KOPT-K1 (cell line): Measurements from ENCODE around the gene VPS26C.

Experiments
- H3K27ac ChIP-seq: fragments of 200-600 bp; sonication (generic); 2 replicates; pipeline ENCODE4 v1.5.1; 2016; ENCODE audit warnings: antibody characterized with exemption, mild to moderate bottlenecking, low read depth, low read length; ENCODE audit not compliant: poor library complexity, severe bottlenecking
- H3K36me3 ChIP-seq: fragments of 200-600 bp; sonication (generic); 2 replicates; pipeline ENCODE4 v1.5.1; 2017; ENCODE audit warnings: antibody characterized with exemption, mild to moderate bottlenecking, low read length, moderate library complexity; ENCODE audit not compliant: insufficient read depth
- H3K9me3 ChIP-seq: fragments of 200-600 bp; sonication (generic); 2 replicates; pipeline ENCODE4 v1.5.1; 2017; ENCODE audit warnings: antibody characterized with exemption, low read length, mild to moderate bottlenecking; ENCODE audit not compliant: insufficient read depth, poor library complexity, severe bottlenecking

Gene VPS26C

GRCh38 chr21:37208056-37208721 is 58.9 kb downstream of the VPS26C start:
- no peaks in the 10 kb centered on the region for H3K9me3 ChIP-seq
- H3K27ac ChIP-seq = no peak overlapping the region
- H3K36me3 ChIP-seq = peaks cover 8% of the 10 kb centered on the region

- no peak overlapping the region for H3K27ac ChIP-seq
- H3K9me3 ChIP-seq = no peaks in the 10 kb centered on the region
- peaks cover 15% of the 10 kb centered on the region for H3K36me3 ChIP-seq
Observed at GRCh38 chr21:37207441-37208009, 59.6 kb downstream of the VPS26C start.

GRCh38 chr21:37206496-37206895 is 60.6 kb downstream of the VPS26C start:
- no peak overlapping the region for H3K27ac ChIP-seq
- H3K36me3 ChIP-seq = peaks cover 25% of the 10 kb centered on the region
- H3K9me3 ChIP-seq = no peaks in the 10 kb centered on the region

- Histone ChIP-seq H3K9me3 (no peaks in the 10 kb centered on the region), H3K36me3 (peaks cover 43% of the 10 kb centered on the region), H3K27ac (no peak overlapping the region)
Observed at GRCh38 chr21:37204580-37204979, 62.6 kb downstream of the VPS26C start.

GRCh38 chr21:37202221-37203110 is 64.7 kb downstream of the VPS26C start:
- peaks cover 63% of the 10 kb centered on the region for H3K36me3 ChIP-seq
- no peaks in the 10 kb centered on the region for H3K9me3 ChIP-seq
- no peak overlapping the region for H3K27ac ChIP-seq

- Histone ChIP-seq H3K27ac (no peak overlapping the region), H3K36me3 (peaks cover 79% of the 10 kb centered on the region), H3K9me3 (no peaks in the 10 kb centered on the region)
Observed at GRCh38 chr21:37200641-37201480, 66.3 kb downstream of the VPS26C start.

GRCh38 chr21:37199057-37199924 is 67.8 kb downstream of the VPS26C start:
- no peak overlapping the region for H3K27ac ChIP-seq
- no peaks in the 10 kb centered on the region for H3K9me3 ChIP-seq
- H3K36me3 ChIP-seq = peaks cover 92% of the 10 kb centered on the region

GRCh38 chr21:37197746-37198145 is 69.4 kb downstream of the VPS26C start:
- H3K27ac ChIP-seq = no peak overlapping the region
- H3K9me3 ChIP-seq = no peaks in the 10 kb centered on the region
- peaks cover 98% of the 10 kb centered on the region for H3K36me3 ChIP-seq

GRCh38 chr21:37196847-37197246 is 70.3 kb downstream of the VPS26C start:
- H3K27ac ChIP-seq = no peak overlapping the region
- peaks cover 98% of the 10 kb centered on the region for H3K36me3 ChIP-seq
- no peaks in the 10 kb centered on the region for H3K9me3 ChIP-seq

GRCh38 chr21:37195610-37196009 is 71.5 kb downstream of the VPS26C start:
- Histone ChIP-seq H3K9me3 (no peaks in the 10 kb centered on the region), H3K27ac (no peak overlapping the region), H3K36me3 (peaks cover 98% of the 10 kb centered on the region)

GRCh38 chr21:37195059-37195458 is 72.1 kb downstream of the VPS26C start:
- H3K27ac ChIP-seq = no peak overlapping the region
- no peaks in the 10 kb centered on the region for H3K9me3 ChIP-seq
- peaks cover 98% of the 10 kb centered on the region for H3K36me3 ChIP-seq

GRCh38 chr21:37193676-37194075 is 73.5 kb downstream of the VPS26C start:
- peaks cover 99% of the 10 kb centered on the region for H3K36me3 ChIP-seq
- H3K27ac ChIP-seq = no peak overlapping the region
- no peaks in the 10 kb centered on the region for H3K9me3 ChIP-seq

GRCh38 chr21:37193006-37193405 is 74.1 kb downstream of the VPS26C start:
- H3K9me3 ChIP-seq = no peaks in the 10 kb centered on the region
- H3K36me3 ChIP-seq = peaks cover 99% of the 10 kb centered on the region
- H3K27ac ChIP-seq = no peak overlapping the region

- peaks cover 100% of the 10 kb centered on the region for H3K36me3 ChIP-seq
- no peak overlapping the region for H3K27ac ChIP-seq
- H3K9me3 ChIP-seq = no peaks in the 10 kb centered on the region
Observed at GRCh38 chr21:37192019-37192418, 75.1 kb downstream of the VPS26C start.
